GM10248 (cell line): Measurements from ENCODE around the gene RAB10.

Source experiments
- CTCF ChIA-PET: fragments of 300-600 bp; sonication (Branson Sonifier 250); formaldehyde crosslinking; extraction: SDS; loops from one replicate; lab custom pipeline; 2021; ENCODE audit warnings: antibody characterized with exemption; lab: Yijun Ruan, JAX
- POLR2A ChIA-PET: fragments of 350-650 bp; sonication (Branson Sonifier 250); formaldehyde crosslinking; extraction: SDS; loops from one replicate; lab custom pipeline; 2020; ENCODE audit warnings: antibody characterized with exemption; lab: Yijun Ruan, JAX
- DNase-seq: peaks from one replicate; pipeline ENCODE4 v3.0.0; 2012; ENCODE audit errors: extremely low spot score
- TF ChIP-seq, protein P1 (sequence below): IDR thresholded peaks from 2 replicates; pipeline ENCODE4 v1.5.1; 2012; ENCODE audit warnings: mild to moderate bottlenecking, low read depth; ENCODE audit errors: extremely low read depth, missing control alignments, control extremely low read depth

Gene RAB10

DNA sequence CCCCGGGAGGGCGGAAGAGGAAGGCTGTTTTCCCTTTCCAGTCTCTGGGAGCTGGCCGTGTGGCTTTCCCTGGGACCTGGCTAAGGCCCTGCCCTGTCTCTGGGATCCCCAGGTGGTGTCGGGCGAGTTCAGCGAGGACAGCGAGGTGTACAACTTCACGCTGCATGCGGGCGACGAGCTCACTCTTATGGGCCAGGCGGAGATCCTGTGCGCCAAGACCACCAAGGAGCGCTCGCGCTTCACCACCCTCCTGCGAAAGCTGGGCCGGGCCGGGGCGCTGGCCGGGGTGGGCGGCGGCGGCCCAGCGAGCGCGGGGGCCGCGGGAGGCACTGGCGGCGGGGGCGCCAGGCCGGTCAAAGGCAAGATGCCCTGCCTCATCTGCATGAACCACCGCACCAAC is 150.2 kb downstream of the RAB10 start:
- DNase-seq, result no peak
- TF ChIP-seq, protein P1, sequence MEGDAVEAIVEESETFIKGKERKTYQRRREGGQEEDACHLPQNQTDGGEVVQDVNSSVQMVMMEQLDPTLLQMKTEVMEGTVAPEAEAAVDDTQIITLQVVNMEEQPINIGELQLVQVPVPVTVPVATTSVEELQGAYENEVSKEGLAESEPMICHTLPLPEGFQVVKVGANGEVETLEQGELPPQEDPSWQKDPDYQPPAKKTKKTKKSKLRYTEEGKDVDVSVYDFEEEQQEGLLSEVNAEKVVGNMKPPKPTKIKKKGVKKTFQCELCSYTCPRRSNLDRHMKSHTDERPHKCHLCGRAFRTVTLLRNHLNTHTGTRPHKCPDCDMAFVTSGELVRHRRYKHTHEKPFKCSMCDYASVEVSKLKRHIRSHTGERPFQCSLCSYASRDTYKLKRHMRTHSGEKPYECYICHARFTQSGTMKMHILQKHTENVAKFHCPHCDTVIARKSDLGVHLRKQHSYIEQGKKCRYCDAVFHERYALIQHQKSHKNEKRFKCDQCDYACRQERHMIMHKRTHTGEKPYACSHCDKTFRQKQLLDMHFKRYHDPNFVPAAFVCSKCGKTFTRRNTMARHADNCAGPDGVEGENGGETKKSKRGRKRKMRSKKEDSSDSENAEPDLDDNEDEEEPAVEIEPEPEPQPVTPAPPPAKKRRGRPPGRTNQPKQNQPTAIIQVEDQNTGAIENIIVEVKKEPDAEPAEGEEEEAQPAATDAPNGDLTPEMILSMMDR, result no peak
- ChIA-PET CTCF (interaction anchor here (0.8 to 3.2 kb wide), 17 partner anchors 8 to 236 kb away, joined by 3 to 21 read pairs (median 4); partner anchors contain the start of gene GAREM2), POLR2A (no interaction called here)

DNA sequence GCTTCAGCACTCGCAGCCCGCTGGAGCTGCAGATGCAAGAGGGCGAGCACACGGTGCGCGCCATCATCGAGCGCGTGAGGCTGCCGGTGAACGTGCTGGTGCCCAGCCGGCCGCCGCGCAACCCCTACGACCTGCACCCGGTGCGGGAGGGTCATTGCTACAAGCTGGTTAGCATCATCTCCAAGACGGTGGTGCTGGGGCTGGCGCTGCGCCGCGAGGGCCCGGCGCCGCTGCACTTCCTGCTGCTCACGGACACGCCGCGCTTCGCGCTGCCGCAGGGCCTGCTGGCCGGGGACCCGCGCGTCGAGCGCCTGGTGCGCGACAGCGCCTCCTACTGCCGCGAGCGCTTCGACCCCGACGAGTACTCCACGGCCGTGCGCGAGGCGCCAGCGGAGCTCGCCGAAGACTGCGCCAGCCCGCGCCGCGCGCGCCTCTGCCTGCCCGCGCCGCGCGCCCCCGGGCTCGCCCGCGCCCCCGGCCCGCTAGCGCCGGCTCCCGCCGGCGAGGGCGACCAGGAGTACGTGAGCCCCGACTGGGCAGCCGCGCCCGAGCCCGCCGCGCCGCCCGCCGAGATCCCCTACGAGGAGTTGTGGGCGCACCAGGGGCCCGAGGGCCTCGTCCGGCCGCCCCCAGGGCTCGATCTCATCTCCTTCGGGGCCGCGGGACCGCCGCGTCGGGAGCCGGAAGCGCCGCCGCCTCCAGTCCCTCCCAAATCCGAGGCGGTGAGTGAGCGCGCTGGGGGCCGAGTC is 150.8 kb downstream of the RAB10 start:
- ChIA-PET CTCF (interaction anchor here (0.6 to 3.2 kb wide), 24 partner anchors 9 to 237 kb away, joined by 3 to 21 read pairs (median 4); partner anchors contain the start of gene GAREM2), POLR2A (no interaction called here)
- TF ChIP-seq, protein P1, result peak; percentile 76
- peak; percentile 90 for DNase-seq

DNA sequence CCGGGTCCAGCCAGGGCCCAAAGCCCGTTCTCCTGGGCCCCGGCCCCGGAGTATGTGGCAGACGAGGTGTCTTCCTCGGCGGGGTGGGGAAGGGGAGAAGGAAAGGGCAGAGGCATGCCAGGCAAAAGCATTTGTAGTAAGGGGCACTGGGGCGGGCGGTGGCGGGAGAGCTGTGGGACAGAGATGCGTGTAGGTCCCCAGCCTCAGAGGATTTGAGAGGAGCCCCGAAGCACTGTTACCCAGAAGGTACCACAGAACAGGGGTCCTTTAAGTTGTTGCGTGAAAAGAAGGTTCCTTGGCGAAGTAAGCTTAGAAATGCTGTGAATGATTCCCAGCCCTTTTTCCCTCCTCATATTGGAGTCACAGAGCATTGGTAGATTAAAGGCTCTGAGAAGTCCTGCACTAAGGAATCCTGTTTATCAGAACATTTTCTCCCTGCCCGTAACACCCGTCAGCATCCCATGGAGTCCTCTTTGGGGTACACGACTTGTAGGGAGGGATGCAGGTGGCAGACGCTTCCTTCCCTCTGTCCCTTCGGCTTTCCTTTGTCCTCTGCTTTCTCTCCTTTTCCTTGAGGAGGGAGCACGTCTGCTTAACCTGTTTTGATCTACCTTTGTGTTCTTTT is 151.5 kb downstream of the RAB10 start:
- DNase-seq, result no peak
- CTCF ChIA-PET, result interaction anchor here (0.6 to 3.2 kb wide), 22 partner anchors 9 to 237 kb away, joined by 3 to 21 read pairs (median 4); partner anchors contain the start of gene GAREM2
- TF ChIP-seq, protein P1, result no peak
- POLR2A ChIA-PET, result no interaction called here

DNA sequence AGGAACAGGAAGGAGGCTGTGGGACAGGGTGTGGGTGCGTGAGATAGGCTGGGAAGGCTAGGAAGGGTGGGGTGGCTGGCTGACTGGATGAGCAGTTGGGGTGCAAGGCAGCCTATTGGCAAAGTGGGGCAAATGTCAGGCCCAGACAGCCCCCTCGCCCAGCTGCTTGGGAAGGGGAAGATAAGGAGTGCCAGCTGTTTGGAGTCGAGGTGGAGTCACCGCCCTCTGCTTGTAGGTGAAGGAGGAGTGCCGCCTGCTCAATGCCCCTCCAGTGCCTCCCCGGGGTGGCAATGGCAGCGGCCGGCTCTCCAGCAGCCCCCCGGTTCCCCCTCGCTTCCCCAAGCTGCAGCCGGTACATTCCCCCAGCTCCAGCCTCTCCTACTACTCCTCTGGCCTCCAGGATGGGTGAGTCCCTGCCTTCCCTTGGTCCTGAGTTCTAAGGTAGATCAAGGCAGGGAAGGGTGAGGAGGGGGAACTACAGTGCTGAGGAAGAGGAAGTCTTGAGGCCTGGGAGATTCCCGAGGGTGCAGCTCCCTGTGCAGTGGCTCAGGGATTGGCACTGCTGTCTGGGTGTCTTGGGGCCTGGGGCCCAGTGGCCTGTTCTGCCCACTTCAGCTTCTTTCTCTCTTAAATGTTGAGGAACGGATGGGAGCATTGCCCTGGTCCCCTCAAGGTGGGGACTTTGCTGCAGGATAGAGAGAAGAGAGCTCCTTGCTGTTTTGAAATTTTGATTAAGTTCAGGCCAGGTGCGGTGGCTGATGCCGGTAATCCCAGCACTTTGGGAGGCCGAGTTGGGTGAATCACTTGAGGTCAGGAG is 152.3 kb downstream of the RAB10 start:
- POLR2A ChIA-PET, result no interaction called here

More for the DNA sequence above, 152.3 kb downstream of the RAB10 start:
- no peak for DNase-seq
- TF ChIP-seq, protein P1, result no peak
- CTCF ChIA-PET, result interaction anchor here (1.1 to 3.2 kb wide), 9 partner anchors 8 to 215 kb away, joined by 3 to 21 read pairs (median 6); partner anchors contain the start of gene GAREM2
